GM19468 (cell line): ENCODE data around the gene AGAP4.
"Not testable (repeated sequence)": the region's sequence is repeated elsewhere in the genome, so short reads cannot be mapped to it uniquely, and the experiment has no call there.

Source experiments
- ATAC-seq: cut with Tn5 transposase; IDR thresholded peaks from one replicate; pipeline ENCODE4 v1.9.1; 2021; ENCODE audit warnings: mild to moderate bottlenecking, moderate library complexity, moderate number of reproducible peaks; ENCODE audit not compliant: unreplicated experiment; ENCODE audit errors: extremely low read depth

Gene AGAP4

GRCh38 chr10:45794761-45795160 lies 52.5 kb downstream of the AGAP4 start:
- ATAC-seq: not testable (repeated sequence)

GRCh38 chr10:45790694-45791426 lies 56.4 kb downstream of the AGAP4 start:
- not testable (repeated sequence) for ATAC-seq

GRCh38 chr10:45789991-45790390 lies 57.3 kb downstream of the AGAP4 start:
- not testable (repeated sequence) for ATAC-seq

- ATAC-seq: not testable (repeated sequence)
Observed at GRCh38 chr10:45787212-45787741, 60.0 kb downstream of the AGAP4 start.

- not testable (repeated sequence) for ATAC-seq
Observed at GRCh38 chr10:45786217-45786616, 61.1 kb downstream of the AGAP4 start.
